A673 (cell line): ENCODE data around the gene ACSS1. TPM values are rescaled to one million over a fixed set of nuclear protein-coding genes. Genes with fewer than 3 reads are reported as not detected.

Source experiments
- BruUV-seq: library from RNA; stranded (reverse); fragments of 400-500 nt; replicated peaks from 2 replicates; lab custom pipeline; 2021; lab: Mats Ljungman, UMichigan
- CTCF ChIA-PET: fragments of 300-600 bp; sonication (Branson Sonifier 250); formaldehyde crosslinking; loops from one replicate; lab custom pipeline; 2022; ENCODE audit warnings: antibody characterized with exemption; lab: Charles Lee
- POLR2A ChIA-PET: fragments of 300-600 bp; sonication (Branson Sonifier 250); formaldehyde crosslinking; loops from one replicate; lab custom pipeline; 2022; ENCODE audit warnings: antibody characterized with exemption; ENCODE audit not compliant: low non-redundant PET; lab: Charles Lee
- DNase-seq: peaks from one replicate; pipeline ENCODE4 v3.0.0-alpha.2; 2015; ENCODE audit warnings: low spot score
- H3K27ac ChIP-seq: fragments of 200-600 bp; sonication (generic); 2 replicates; pipeline ENCODE4 v1.5.1; 2016; ENCODE audit warnings: mixed run types, low read depth, mild to moderate bottlenecking, mixed read lengths, antibody characterized with exemption, low read length; ENCODE audit not compliant: poor library complexity, severe bottlenecking
- H3K27me3 ChIP-seq: fragments of 200-600 bp; sonication (generic); replicated peaks from 2 replicates; pipeline ENCODE4 v1.6.1; 2017; ENCODE audit warnings: mixed run types, low read depth, mild to moderate bottlenecking, mixed read lengths, antibody characterized with exemption, low read length; ENCODE audit not compliant: insufficient read depth, poor library complexity
- H3K36me3 ChIP-seq: fragments of 200-600 bp; sonication (generic); 2 replicates; pipeline ENCODE4 v1.6.1; 2016; ENCODE audit warnings: mixed run types, mild to moderate bottlenecking, mixed read lengths, antibody characterized with exemption, low read length; ENCODE audit not compliant: insufficient read depth, poor library complexity, severe bottlenecking
- H3K4me1 ChIP-seq: fragments of 200-600 bp; sonication (generic); 2 replicates; pipeline ENCODE4 v1.6.1; 2017; ENCODE audit warnings: mixed run types, mild to moderate bottlenecking, mixed read lengths, antibody characterized with exemption, low read length; ENCODE audit not compliant: insufficient read depth, poor library complexity, severe bottlenecking
- H3K4me3 ChIP-seq: fragments of 200-600 bp; sonication (generic); 2 replicates; pipeline ENCODE4 v1.5.1; 2016; ENCODE audit warnings: low read depth, mixed run types, mild to moderate bottlenecking, mixed read lengths, low read length; ENCODE audit not compliant: poor library complexity, severe bottlenecking
- H3K9me3 ChIP-seq: fragments of 200-600 bp; sonication (generic); 2 replicates; pipeline ENCODE4 v1.6.1; 2016; ENCODE audit warnings: mixed run types, low read depth, mild to moderate bottlenecking, mixed read lengths, antibody characterized with exemption, low read length; ENCODE audit not compliant: poor library complexity, severe bottlenecking
- EZH2 ChIP-seq: fragments of 200-600 bp; sonication (generic); IDR thresholded peaks from 2 replicates; pipeline ENCODE4 v1.6.1; 2017; ENCODE audit warnings: borderline replicate concordance, low read depth, mild to moderate bottlenecking, mixed read lengths, antibody characterized with exemption, low read length; ENCODE audit not compliant: poor library complexity, severe bottlenecking
- intact Hi-C: fragments of 100-400 bp; cut with micrococcal nuclease; formaldehyde crosslinking; loops from one replicate; pipeline ENCODE4 v1.10.0; 2022; ENCODE audit not compliant: unreplicated experiment
- total RNA-seq: library from RNA; stranded (reverse); gene quantifications from 2 replicates; pipeline ENCODE4 v1.2.3, GENCODE V29; 2021
- TF ChIP-seq, protein P1 (sequence below): fragments of 300-800, 200-600 bp; sonication (generic); conservative IDR thresholded peaks from 2 replicates; pipeline ENCODE4 v1.5.1; 2017; ENCODE audit warnings: low read depth, mild to moderate bottlenecking, antibody characterized with exemption, low read length, moderate library complexity, mixed read lengths

ACSS1 gene
- total RNA-seq, 1 experiment from 2014 or later = 3.9 TPM

DNA sequence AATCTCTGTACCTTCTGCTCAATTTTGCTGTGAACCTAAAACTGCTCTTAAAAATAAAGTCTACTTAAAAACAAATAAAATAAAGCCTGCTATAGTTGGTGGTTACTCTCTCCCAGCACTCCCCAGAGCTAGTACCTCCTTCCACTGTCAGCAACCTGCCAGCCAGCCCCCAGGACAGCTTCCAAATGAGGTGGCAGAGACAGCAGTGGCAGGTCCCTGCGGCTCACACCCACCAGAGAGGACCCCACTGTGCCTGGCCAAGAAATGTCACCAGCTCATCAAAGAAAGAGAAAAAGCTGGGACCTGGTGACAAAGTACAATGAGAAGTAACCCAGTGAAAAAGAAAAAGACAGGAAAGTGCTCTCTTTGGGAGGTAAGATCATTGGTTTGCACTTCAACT is 80.6 kb downstream of the ACSS1 start:
- Histone ChIP-seq H3K9me3 (peaks cover 3% of the 10 kb centered on the region), H3K27me3 (no peaks in the 10 kb centered on the region), H3K27ac (no peak overlapping the region), H3K4me3 (no peak overlapping the region), H3K36me3 (peaks cover 22% of the 10 kb centered on the region), H3K4me1 (no peaks in the 10 kb centered on the region)
- DNase-seq = no peak
- TF ChIP-seq EZH2 = no peak
- TF ChIP-seq, protein P1, sequence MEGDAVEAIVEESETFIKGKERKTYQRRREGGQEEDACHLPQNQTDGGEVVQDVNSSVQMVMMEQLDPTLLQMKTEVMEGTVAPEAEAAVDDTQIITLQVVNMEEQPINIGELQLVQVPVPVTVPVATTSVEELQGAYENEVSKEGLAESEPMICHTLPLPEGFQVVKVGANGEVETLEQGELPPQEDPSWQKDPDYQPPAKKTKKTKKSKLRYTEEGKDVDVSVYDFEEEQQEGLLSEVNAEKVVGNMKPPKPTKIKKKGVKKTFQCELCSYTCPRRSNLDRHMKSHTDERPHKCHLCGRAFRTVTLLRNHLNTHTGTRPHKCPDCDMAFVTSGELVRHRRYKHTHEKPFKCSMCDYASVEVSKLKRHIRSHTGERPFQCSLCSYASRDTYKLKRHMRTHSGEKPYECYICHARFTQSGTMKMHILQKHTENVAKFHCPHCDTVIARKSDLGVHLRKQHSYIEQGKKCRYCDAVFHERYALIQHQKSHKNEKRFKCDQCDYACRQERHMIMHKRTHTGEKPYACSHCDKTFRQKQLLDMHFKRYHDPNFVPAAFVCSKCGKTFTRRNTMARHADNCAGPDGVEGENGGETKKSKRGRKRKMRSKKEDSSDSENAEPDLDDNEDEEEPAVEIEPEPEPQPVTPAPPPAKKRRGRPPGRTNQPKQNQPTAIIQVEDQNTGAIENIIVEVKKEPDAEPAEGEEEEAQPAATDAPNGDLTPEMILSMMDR = no peak
- intact Hi-C loops = no loop called here
- POLR2A ChIA-PET = no interaction called here
- CTCF ChIA-PET = no interaction called here
- BruUV-seq = no TSS peak

- Histone ChIP-seq H3K4me3 (no peak overlapping the region), H3K9me3 (peaks cover 3% of the 10 kb centered on the region), H3K27ac (no peak overlapping the region), H3K36me3 (peaks cover 25% of the 10 kb centered on the region), H3K27me3 (no peaks in the 10 kb centered on the region), H3K4me1 (no peaks in the 10 kb centered on the region)
- DNase-seq = no peak
- BruUV-seq = no TSS peak
- intact Hi-C loops = no loop called here
- ChIA-PET CTCF (no interaction called here), POLR2A (no interaction called here)
- no peak for TF ChIP-seq EZH2
- TF ChIP-seq, protein P1 = no peak
Observed at GRCh38 chr20:24972341-24972740, 85.6 kb downstream of the ACSS1 start.

DNA sequence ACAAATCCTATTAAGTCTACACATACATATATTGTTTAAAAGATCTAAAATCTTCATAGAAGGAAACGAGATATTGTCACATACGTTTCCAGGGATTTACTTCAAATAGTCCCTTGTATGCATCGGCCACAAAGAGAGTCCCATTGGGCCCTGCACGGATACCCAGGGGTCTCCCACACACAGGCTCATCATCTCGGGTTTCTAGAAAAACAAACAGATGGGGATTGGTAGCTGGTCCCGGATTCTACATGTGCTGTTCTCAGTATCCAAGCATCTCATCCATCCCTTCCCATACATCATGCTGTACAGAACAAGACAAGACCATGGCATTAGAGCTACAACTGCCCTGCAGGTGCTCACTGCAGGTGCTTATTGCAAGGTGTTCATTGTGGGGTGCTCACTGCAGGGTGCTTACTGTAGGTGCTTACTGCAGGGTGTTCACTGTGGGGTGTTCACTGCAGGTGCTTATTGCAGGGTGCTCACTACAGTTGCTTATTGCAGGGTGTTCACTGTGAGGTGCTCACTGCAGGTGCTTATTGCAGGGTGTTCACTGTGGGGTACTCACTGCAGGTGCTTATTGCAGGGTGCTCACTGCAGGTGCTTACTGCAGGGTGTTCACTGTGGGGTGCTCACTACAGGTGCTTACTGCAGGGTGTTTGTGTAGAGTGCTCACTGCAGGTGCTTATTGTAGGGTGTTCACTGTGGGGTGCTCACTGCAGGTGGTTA is 86.4 kb downstream of the ACSS1 start:
- no peaks in the 10 kb centered on the region for H3K4me1 ChIP-seq
- H3K36me3 ChIP-seq = peaks cover 17% of the 10 kb centered on the region
- ChIA-PET CTCF (no interaction called here), POLR2A (no interaction called here)
- peaks cover 3% of the 10 kb centered on the region for H3K9me3 ChIP-seq
- TF ChIP-seq, protein P1 = no peak
- no peak for TF ChIP-seq EZH2
- H3K4me3 ChIP-seq = no peak overlapping the region
- H3K27me3 ChIP-seq = no peaks in the 10 kb centered on the region
- BruUV-seq = no TSS peak
- intact Hi-C loops = no loop called here
- H3K27ac ChIP-seq = no peak overlapping the region
- no peak for DNase-seq
